K562 (cell line): ENCODE results near the gene BPTF. TPM values are rescaled to one million over a fixed set of nuclear protein-coding genes. Genes with fewer than 3 reads are reported as not detected.

Experiments
- CTBP1 ChIP-seq: fragments of 450-650 bp; IDR thresholded peaks from 2 replicates; pipeline ENCODE4 v1.6.1; 2016; ENCODE audit warnings: borderline replicate concordance
- HMG20B ChIP-seq: fragments of 250-450 bp; sonication (Bioruptor Pico); IDR thresholded peaks from 2 replicates; pipeline ENCODE4 v1.5.0; 2021; ENCODE audit warnings: mild to moderate bottlenecking
- NCOA1 ChIP-seq: fragments of 450-650 bp; IDR thresholded peaks from 2 replicates; pipeline ENCODE4 v1.6.1; 2016; ENCODE audit warnings: low read depth
- NELFE ChIP-seq: IDR thresholded peaks from 2 replicates; pipeline ENCODE4 v1.6.1; 2011; ENCODE audit warnings: mild to moderate bottlenecking; ENCODE audit not compliant: insufficient read depth, insufficient read length
- RBM25 ChIP-seq: fragments of 200-400 bp; formaldehyde crosslinking; IDR thresholded peaks from 2 replicates; pipeline ENCODE4 v1.6.1; 2018; ENCODE audit warnings: low read length, low read depth, moderate library complexity; ENCODE audit not compliant: severe bottlenecking
- ZNF232 ChIP-seq: sonication (generic); formaldehyde crosslinking; IDR thresholded peaks from 2 replicates; pipeline ENCODE4 v1.8.0; 2022; ENCODE audit warnings: mild to moderate bottlenecking, missing genetic modification reagents
- polyA plus RNA-seq, 8 experiments: library from polyadenylated mRNA; depleted of rRNA in 4 of 8; stranded (reverse) in 5 of 8; unstranded in 3 of 8; fragments of >200 nt; fragmentation: Nextera tagmentation in 2 of 8; fragmentation: Illumina TruSeq in 1 of 8; extraction: Ambion mirVana in 2 of 8; extraction: Trizol in 1 of 8; gene quantifications; 2 replicates each; pipeline versions ENCODE4 v1.2.1 to v1.2.3, GENCODE V29; 2011 to 2014; ENCODE audit warnings: inconsistent platforms in 1 of 8, missing spikeins in 1 of 8
- total RNA-seq, 7 experiments: library from RNA; depleted of rRNA in 6 of 7; stranded (reverse); fragments of >200 nt in 6 of 7; fragmentation: Illumina TruSeq in 2 of 7; extraction: Trizol in 2 of 7; gene quantifications; 2 replicates each; pipeline versions ENCODE4 v1.2.1 to v1.2.3, GENCODE V29; 2011 to 2021; ENCODE audit warnings: low replicate concordance in 1 of 7
- TF ChIP-seq, protein P1 (sequence below), 2 experiments: fragments of 150-350 bp in 1 of 2; IDR thresholded peaks; 2 replicates each; pipeline ENCODE4 v1.6.1; 2012 to 2016; ENCODE audit warnings: low read depth in 2 of 2, low read length in 2 of 2, mild to moderate bottlenecking in 1 of 2, moderate library complexity in 1 of 2
- TF ChIP-seq, protein P2 (sequence below): fragments of 200-800 bp; sonication (Bioruptor generic); IDR thresholded peaks from 2 replicates; pipeline ENCODE4 v1.6.1; 2016; ENCODE audit warnings: missing genetic modification characterization, missing compliant biosample characterization
- TF ChIP-seq, protein P3 (sequence below): sonication (generic); formaldehyde crosslinking; IDR thresholded peaks from 2 replicates; pipeline ENCODE4 v1.9.0; 2022; ENCODE audit warnings: mild to moderate bottlenecking, missing genetic modification reagents
- TF ChIP-seq, protein P4 (sequence below): fragments of 250-450 bp; sonication (Bioruptor Pico); IDR thresholded peaks from 2 replicates; pipeline ENCODE4 v1.8.0; 2022; ENCODE audit warnings: moderate library complexity, mild to moderate bottlenecking, inconsistent platforms
- TF ChIP-seq, protein P5 (sequence below): fragments of 250-450 bp; sonication (Bioruptor Pico); IDR thresholded peaks from 2 replicates; pipeline ENCODE4 v1.8.0; 2022; ENCODE audit warnings: inconsistent platforms

Gene BPTF
- total and polyA plus RNA-seq, 9 of the 15 experiments (the other 6 are each of a cell fraction or from before 2014, with no cell fraction given): 12.5 to 52.1 (median 26.9) TPM

DNA sequence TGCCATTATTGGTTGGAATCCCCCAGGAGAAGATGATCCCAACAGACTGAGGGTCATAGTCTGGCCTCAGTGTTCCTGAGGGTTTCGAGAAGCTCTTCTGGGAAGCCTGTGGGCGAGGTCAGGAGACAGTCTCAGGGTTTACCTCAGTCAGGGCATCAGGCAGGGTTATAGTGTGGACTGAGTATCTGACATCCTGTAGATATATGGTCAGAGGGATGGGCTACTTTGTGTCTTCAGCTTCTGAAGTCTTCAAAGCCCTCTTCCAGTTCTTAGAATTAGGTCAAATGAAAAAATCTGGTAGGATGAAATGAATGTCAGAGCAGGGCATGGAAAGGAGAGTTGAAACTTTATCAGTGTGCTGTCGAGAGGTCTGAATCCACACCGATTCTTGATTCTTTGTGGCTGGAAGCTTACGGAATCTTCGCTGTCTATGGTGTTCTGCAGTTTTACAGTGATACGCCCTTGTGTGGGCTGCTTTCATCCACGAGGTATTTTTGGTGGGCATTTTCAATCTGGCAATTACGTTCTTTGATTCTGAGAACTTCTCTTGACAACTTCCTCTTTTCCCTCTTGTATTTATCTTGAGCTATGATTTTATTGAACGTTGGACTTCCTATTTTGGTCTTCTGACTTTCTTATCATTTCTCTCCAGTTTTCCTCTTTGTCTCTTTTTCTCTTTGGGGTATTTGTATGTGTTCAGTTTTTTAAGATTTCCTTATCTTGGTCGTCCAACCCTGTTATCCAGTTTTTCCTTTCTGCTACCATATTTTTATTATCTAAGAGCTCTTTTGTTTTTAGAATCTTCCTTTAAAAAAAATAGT lies 30.4 kb downstream of the BPTF start (continued):
- TF ChIP-seq HMG20B: peak; percentile 37; the same call in 1 of the 2 replicates
- TF ChIP-seq, protein P1, sequence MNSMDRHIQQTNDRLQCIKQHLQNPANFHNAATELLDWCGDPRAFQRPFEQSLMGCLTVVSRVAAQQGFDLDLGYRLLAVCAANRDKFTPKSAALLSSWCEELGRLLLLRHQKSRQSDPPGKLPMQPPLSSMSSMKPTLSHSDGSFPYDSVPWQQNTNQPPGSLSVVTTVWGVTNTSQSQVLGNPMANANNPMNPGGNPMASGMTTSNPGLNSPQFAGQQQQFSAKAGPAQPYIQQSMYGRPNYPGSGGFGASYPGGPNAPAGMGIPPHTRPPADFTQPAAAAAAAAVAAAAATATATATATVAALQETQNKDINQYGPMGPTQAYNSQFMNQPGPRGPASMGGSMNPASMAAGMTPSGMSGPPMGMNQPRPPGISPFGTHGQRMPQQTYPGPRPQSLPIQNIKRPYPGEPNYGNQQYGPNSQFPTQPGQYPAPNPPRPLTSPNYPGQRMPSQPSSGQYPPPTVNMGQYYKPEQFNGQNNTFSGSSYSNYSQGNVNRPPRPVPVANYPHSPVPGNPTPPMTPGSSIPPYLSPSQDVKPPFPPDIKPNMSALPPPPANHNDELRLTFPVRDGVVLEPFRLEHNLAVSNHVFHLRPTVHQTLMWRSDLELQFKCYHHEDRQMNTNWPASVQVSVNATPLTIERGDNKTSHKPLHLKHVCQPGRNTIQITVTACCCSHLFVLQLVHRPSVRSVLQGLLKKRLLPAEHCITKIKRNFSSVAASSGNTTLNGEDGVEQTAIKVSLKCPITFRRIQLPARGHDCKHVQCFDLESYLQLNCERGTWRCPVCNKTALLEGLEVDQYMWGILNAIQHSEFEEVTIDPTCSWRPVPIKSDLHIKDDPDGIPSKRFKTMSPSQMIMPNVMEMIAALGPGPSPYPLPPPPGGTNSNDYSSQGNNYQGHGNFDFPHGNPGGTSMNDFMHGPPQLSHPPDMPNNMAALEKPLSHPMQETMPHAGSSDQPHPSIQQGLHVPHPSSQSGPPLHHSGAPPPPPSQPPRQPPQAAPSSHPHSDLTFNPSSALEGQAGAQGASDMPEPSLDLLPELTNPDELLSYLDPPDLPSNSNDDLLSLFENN (IDR thresholded peaks at IDR 0.05; ENCODE audit: low read depth in 2 of 2, low read length in 2 of 2): no peak
- TF ChIP-seq, protein P2, sequence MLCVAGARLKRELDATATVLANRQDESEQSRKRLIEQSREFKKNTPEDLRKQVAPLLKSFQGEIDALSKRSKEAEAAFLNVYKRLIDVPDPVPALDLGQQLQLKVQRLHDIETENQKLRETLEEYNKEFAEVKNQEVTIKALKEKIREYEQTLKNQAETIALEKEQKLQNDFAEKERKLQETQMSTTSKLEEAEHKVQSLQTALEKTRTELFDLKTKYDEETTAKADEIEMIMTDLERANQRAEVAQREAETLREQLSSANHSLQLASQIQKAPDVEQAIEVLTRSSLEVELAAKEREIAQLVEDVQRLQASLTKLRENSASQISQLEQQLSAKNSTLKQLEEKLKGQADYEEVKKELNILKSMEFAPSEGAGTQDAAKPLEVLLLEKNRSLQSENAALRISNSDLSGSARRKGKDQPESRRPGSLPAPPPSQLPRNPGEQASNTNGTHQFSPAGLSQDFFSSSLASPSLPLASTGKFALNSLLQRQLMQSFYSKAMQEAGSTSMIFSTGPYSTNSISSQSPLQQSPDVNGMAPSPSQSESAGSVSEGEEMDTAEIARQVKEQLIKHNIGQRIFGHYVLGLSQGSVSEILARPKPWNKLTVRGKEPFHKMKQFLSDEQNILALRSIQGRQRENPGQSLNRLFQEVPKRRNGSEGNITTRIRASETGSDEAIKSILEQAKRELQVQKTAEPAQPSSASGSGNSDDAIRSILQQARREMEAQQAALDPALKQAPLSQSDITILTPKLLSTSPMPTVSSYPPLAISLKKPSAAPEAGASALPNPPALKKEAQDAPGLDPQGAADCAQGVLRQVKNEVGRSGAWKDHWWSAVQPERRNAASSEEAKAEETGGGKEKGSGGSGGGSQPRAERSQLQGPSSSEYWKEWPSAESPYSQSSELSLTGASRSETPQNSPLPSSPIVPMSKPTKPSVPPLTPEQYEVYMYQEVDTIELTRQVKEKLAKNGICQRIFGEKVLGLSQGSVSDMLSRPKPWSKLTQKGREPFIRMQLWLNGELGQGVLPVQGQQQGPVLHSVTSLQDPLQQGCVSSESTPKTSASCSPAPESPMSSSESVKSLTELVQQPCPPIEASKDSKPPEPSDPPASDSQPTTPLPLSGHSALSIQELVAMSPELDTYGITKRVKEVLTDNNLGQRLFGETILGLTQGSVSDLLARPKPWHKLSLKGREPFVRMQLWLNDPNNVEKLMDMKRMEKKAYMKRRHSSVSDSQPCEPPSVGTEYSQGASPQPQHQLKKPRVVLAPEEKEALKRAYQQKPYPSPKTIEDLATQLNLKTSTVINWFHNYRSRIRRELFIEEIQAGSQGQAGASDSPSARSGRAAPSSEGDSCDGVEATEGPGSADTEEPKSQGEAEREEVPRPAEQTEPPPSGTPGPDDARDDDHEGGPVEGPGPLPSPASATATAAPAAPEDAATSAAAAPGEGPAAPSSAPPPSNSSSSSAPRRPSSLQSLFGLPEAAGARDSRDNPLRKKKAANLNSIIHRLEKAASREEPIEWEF: peak; percentile 22; the same call in 1 of the 2 replicates
- peak; percentile 48; the same call in 1 of the 2 replicates for TF ChIP-seq CTBP1
- no peak for TF ChIP-seq ZNF232
- no peak for TF ChIP-seq RBM25
- peak; percentile 85 for TF ChIP-seq NCOA1
- TF ChIP-seq, protein P3, sequence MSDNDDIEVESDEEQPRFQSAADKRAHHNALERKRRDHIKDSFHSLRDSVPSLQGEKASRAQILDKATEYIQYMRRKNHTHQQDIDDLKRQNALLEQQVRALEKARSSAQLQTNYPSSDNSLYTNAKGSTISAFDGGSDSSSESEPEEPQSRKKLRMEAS (CRISPR knock-in tag): no peak
- TF ChIP-seq, protein P4, sequence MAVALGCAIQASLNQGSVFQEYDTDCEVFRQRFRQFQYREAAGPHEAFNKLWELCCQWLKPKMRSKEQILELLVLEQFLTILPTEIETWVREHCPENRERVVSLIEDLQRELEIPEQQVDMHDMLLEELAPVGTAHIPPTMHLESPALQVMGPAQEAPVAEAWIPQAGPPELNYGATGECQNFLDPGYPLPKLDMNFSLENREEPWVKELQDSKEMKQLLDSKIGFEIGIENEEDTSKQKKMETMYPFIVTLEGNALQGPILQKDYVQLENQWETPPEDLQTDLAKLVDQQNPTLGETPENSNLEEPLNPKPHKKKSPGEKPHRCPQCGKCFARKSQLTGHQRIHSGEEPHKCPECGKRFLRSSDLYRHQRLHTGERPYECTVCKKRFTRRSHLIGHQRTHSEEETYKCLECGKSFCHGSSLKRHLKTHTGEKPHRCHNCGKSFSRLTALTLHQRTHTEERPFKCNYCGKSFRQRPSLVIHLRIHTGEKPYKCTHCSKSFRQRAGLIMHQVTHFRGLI (CRISPR knock-in tag): no peak
- TF ChIP-seq NELFE: no peak
- TF ChIP-seq, protein P5, sequence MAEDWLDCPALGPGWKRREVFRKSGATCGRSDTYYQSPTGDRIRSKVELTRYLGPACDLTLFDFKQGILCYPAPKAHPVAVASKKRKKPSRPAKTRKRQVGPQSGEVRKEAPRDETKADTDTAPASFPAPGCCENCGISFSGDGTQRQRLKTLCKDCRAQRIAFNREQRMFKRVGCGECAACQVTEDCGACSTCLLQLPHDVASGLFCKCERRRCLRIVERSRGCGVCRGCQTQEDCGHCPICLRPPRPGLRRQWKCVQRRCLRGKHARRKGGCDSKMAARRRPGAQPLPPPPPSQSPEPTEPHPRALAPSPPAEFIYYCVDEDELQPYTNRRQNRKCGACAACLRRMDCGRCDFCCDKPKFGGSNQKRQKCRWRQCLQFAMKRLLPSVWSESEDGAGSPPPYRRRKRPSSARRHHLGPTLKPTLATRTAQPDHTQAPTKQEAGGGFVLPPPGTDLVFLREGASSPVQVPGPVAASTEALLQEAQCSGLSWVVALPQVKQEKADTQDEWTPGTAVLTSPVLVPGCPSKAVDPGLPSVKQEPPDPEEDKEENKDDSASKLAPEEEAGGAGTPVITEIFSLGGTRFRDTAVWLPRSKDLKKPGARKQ (CRISPR knock-in tag): no peak
